NCI-H226 (cell line): Measurements from ENCODE around the gene SLC15A3.

Experiments used
- DNase-seq: peaks from one replicate; pipeline ENCODE4 v3.0.0-alpha.2; 2015

The SLC15A3 gene

DNA sequence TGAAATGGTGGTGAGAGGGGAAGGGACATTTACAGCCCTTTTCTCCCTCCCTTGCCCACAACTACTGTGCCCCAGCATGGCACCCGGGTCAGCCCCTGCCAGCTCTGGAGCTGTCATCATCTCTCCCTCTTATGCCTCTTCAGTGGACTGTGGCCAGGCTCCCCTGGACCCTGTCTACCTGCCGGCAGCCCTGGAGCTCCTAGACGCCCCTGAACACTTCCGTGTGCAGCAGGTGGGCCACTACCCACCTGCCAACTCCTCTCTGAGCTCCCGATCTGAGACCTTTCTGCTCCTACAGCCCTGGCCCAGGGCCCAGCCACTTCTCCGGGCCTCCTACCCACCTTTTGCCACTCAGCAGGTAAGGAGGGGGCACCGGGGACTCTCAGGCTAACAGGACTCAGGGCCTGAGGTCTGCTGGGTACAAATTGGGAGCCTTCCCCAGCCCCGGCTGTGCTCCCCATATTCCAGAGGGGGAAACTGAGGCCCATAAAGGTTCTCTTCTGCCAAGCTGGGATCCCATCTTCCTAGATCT is 24.8 kb downstream of the SLC15A3 start:
- no peak for DNase-seq

DNA sequence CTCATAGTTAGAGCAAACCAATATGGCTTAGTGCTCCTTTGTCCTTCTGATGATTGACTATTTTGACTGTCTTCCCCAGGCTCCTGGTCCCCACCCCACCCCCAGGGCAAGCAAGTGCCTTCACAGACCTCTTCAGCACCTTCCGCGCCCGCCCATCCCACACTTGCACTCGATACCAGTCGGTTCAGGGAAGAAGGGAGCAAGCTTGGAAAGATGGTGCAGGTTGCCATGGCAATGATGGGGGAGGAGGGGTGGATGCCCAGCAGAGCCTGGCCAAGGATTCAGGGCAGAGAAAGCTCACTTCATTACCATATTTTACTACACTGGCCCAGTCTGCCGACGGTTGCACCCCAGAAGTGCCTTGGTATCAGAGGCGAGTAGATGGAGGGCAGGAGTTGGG is 25.5 kb downstream of the SLC15A3 start:
- no peak for DNase-seq

DNA sequence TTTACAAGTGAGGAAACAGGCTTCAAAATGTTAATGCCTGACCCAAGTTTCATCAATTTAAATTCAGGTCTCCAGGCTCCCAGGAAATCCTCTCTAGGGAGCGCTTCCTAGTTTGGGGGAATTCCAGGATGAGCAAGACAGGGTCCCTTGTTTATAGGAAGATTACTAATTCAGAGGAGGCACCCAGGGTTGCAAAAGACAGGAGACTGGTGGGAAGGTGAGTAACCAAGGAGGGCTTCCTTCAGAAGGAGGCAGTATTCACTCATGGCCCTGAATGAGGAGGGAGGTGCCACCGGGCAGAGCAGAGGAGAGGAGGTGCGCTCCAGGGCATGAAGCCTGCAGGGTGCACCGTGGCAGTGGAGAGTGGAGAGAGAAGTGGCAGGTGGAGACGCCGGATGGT is 26.1 kb downstream of the SLC15A3 start:
- DNase-seq = peak; percentile 94

DNA sequence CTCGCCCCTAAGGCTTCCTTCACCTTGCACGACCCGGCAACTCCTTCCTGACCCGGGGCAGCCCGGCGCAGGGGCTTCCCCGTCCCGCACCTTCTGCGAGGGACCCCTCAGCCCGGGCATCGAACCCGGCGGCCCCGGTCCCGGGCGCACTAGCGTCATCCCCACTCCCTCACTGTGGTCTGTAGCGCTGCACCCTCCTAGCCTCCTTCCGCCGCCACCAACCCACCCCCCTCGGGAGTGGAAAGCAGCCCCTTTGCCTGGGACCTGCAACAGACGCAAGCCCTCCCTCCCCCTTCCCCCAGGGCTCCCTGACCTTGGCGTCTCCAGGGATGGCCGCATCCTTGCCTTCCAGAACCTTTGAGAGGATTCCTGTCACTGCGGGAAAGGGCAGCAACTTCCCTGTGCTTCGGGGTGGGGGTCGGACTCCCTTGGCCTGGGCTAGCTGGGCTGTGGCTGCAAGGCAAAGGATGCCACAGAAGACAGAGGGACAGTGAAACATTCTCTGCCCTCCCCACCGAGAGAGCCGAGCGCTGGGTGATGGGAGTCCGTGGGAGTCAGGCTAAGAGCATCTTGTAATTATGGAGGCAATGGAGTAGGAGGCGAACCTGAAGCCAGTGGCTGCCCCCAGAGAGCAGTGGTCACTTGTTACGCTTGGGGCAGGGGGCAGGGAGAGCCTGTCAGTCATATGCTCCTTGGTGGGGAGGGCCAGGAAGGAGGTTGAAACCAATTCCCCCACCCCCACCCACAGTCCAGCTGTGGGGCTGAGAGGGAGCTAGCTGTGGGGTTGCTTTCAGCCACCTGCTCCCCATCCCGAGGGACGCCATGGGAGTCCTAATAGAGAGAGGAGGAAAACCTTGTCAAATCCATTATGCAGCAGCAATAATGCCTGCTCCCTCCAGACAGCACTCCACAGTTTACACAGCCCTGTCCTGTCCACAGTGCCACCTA is 26.8 kb downstream of the SLC15A3 start:
- DNase-seq = no peak

DNA sequence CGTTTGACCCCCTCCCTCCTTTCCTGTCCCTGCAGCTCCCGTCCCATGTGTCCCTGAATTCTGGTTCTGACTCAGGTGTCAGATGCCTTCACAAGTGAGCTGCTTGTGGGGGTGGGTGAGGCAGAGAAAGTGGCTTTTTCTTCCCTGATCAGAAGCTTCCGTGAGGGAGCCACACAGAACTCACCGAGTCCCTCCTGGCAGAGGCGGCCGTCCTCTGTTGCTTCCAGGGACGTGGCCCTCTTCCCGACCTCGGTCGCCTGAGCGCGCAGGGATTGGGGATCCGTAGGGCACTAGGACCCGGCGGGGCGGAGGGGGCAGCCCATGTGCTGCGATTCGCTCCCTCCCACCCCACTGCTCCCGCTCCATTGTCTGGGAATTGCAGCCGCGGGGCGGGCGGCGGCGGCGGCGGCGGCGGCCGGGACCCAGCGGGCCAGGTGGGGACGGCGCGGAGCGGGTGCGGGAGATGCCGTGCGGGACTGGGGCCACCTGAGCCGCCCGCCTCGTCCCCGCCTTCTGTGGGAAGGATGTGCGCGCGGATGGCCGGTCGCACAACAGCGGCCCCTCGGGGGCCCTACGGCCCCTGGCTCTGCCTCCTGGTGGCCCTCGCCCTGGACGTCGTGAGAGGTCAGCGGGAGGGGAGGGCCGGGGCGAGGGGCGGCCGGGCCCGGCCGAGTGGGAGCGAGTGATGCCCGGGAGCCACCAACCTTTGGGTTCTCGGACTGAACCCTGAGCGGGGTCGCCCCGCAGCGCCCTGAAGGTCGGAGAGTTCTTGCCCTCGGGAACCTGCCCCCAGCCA is 27.7 kb downstream of the SLC15A3 start, which contains the start of gene TMEM132A:
Gene TMEM132A, plus strand, starts transcription at position 351 of the 796 bp plus-strand sequence. Its CDS starts 174 bp downstream, at position 525.
- DNase-seq = peak; percentile 74

DNA sequence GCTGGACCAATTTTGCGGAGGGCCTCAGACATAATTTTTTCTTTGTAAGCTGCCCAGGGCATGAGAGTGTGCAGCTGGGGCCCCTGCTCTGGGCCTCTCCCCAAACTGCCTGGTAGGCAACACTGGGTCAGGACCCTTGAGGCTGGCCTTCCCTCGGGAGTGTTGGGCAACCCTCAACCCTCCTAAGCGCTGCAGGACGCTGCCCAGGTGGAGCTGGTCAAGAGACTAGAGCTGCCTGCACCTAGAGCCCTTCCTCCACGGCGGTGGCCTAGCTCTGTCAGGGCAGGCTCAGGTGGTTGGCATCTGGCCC is 28.2 kb downstream of the SLC15A3 start:
- no peak for DNase-seq

DNA sequence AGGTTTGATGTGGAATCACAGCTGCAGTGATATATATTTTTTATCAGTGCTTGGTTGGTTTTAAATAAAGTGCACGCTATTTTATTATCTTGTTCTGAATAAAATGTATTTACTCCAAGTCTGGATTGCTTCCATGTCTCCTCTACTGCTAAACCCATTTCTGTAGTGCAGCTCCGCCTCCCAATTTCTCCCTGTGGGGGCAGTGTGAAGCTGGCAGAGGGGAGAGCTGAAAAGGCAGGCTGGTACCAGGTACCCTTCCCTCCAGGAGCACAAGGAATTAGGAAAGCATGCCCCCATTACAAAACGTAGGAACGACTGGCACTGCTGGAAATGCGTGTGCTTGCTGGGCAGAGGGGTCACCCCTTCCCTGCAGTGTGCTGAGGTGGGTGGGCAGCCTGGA is 28.6 kb downstream of the SLC15A3 start:
- peak; percentile 26 for DNase-seq

GRCh38 chr11:60922906-60923305 is 29.1 kb downstream of the SLC15A3 start:
- DNase-seq = no peak

GRCh38 chr11:60921777-60922335 is 30.1 kb downstream of the SLC15A3 start:
- DNase-seq = no peak

DNA sequence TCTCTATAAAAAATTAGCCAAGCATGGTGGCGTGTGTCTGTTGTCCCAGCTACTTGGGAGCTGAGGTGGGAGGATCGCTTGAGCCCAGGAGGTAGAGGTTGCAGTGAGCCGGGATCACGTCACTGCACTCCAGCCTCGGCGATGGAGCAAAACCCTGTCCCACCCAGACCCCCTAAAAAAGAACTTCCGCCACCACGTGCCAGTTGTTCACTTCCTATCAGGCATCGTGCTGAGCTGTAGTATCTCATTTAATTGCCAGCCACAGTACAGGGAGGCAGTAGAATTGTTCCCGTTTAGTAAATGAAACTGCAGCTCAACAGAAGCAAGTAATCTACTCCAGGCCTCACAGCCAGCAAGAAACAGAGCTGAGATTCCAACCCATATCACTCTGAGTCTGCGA is 30.7 kb downstream of the SLC15A3 start:
- DNase-seq = no peak

- no peak for DNase-seq
Measured at GRCh38 chr11:60919956-60920355, 32.0 kb downstream of the SLC15A3 start.

GRCh38 chr11:60919320-60919719 is 32.7 kb downstream of the SLC15A3 start:
- no peak for DNase-seq

GRCh38 chr11:60918939-60919265 is 33.1 kb downstream of the SLC15A3 start:
- DNase-seq = peak; percentile 80

DNA sequence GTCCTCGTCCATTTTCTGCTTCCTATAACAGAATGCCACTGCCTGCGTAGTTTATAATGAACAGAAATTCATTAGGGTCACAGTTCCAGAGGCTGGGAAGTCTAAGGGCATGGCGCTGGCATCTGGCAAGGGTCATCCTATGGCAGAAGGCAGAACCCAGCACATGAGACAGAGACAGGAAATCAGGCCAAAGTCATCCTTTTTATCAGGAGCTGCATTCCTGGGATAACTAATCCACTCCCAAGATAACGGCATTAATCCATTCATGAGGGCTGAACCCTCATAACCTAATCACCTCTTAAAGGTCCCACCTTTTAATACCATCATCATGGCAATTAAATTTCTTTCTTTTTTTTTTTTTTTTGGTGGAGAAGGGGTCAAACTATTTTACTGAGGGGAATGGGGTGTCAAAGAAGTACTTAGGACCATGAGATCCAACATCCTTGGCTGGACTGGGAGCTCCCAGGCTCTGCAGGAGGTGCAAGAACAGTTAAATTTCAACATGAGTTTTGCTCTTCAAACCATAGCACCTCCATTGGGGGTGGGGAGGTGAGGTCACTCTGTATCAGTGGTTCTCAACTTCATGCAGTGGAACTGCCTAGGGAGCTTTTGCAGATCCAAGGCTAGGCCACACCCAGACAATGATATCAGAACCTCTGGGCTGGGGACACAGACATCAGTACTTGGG is 33.6 kb downstream of the SLC15A3 start:
- DNase-seq = peak; percentile 80

- DNase-seq = no peak
Measured at GRCh38 chr11:60917267-60917666, 34.7 kb downstream of the SLC15A3 start.

GRCh38 chr11:60916669-60917206 is 35.2 kb downstream of the SLC15A3 start:
- no peak for DNase-seq

DNA sequence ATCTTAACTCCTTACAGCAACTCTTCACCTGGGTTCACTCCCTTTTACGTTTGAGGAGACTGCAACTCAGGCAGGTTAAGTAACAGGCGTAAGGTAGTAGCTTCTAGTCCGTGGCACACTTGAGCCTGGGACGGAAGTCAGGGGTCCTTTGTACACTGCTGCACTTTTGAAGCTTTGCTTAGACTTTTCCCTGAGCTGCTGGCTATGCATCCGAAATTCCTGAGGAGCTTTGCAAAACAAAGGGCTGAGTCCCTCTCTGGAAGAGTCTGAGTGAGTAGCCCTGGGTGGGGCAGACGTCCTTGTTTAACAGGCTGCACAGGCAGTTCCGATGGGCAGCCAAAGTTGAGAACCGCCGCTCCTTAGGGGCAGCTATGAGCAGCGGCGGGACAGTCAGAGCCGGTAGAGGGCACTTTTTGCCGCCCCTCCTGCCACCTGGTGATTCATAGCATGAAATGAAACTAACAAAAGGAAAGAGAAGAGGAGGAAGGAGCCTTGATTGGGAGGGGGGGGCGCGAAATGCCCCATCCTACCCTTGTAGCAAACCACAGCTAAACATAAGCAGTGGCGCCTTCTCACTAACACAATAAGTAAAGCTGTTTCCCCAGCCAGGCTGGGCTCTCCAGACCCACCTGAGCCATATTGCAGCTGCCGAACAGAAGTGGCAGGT is 36.6 kb downstream of the SLC15A3 start:
- DNase-seq = peak; percentile 65

- DNase-seq = peak; percentile 48
Measured at GRCh38 chr11:60914633-60915247, 37.2 kb downstream of the SLC15A3 start.

- peak; percentile 81 for DNase-seq
Measured at GRCh38 chr11:60913793-60914632, 38.0 kb downstream of the SLC15A3 start, which contains the start of gene TMEM109. TMEM109 (plus strand) TSS chr11:60914158; CDS start chr11:60919694, 5,536 bp downstream.

DNA sequence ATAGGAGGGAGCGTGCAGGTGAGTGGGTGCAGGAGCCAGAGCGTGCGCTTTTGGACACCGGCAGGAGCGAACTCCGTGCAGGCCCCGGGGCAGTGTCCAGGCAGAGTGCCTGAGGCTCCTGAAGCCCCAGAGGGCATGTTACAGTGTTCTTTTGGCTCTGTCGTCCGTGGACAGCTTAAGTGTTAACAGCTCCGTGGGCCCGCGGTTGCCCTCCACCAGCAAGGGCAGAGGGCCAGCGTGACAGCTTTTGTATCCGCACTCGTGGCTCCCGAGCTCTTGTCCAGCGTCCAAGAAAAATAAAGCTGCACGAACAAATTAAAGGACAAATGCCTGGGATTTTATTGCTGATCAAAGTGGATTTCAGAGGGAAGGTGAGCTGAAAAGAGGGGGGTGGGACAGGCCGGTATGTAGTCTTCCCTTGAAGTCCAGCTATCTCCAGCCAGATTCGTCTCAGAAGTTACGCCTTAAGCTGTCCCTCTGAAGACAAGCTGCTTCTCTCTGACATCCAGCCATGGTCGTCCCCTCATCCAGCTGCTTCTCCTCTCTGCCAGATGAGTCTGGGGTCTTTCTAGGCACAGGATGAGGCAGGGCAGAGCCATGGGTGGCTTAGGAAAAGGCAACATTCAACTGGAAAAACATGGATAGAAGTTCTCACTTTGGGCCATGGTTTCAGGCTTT is 39.0 kb downstream of the SLC15A3 start:
- DNase-seq = no peak
